LNCAP (cell line): ENCODE results near the gene ABHD11.

Source experiments
- TF ChIP-seq, protein P1 (sequence below): fragments of 450-650 bp; IDR thresholded peaks from 2 replicates; pipeline ENCODE4 v1.5.1; 2017; ENCODE audit warnings: mild to moderate bottlenecking

The ABHD11 gene

DNA sequence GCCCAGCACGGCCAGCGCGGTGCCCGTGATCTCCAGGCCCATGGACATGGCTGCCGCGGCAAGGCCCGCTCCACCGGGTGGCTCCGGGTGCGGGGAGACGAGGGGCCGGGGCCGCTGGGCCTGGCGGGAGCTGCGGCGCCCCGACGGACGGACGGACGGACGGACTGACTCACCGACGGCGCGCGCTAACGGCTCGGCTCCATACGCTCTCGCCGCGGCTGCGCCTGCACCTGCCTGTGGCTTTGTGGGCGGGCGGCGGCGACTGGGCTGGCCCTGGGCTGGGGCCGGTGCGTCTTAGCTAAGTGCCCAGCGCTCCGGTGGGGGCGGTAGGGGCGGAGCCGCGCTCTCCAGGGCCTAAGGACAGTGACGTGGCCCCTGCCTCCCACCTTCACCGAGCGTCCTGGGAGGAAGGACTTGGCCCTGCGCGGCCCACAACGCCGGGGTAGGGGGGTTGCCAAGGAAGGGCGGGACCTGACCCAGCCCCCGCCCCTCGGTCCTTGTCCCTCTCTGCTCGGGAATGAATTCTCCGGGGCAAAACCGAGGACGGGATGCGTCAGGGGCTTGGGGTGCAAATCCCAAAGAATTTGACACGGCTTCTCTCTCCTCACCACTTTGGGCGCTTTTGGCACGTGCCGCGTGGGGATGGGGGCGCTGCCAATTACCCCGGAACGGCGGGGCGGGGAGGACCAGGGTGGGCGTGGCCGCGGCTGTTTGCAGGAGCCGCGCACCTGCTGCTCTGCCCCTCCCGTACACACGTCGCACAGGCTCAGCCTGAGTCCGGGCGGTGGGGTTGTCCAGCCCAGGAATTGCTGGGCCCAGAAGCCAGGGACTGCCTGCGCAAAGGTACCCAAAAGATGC is 31.6 kb upstream of the ABHD11 start, which contains the start of gene CLDN3:
TSS of gene CLDN3 (minus strand) at position 269 of the 858 bp plus-strand sequence. CDS start at position 48, 221 bp downstream.
- TF ChIP-seq, protein P1, sequence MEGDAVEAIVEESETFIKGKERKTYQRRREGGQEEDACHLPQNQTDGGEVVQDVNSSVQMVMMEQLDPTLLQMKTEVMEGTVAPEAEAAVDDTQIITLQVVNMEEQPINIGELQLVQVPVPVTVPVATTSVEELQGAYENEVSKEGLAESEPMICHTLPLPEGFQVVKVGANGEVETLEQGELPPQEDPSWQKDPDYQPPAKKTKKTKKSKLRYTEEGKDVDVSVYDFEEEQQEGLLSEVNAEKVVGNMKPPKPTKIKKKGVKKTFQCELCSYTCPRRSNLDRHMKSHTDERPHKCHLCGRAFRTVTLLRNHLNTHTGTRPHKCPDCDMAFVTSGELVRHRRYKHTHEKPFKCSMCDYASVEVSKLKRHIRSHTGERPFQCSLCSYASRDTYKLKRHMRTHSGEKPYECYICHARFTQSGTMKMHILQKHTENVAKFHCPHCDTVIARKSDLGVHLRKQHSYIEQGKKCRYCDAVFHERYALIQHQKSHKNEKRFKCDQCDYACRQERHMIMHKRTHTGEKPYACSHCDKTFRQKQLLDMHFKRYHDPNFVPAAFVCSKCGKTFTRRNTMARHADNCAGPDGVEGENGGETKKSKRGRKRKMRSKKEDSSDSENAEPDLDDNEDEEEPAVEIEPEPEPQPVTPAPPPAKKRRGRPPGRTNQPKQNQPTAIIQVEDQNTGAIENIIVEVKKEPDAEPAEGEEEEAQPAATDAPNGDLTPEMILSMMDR = no peak

DNA sequence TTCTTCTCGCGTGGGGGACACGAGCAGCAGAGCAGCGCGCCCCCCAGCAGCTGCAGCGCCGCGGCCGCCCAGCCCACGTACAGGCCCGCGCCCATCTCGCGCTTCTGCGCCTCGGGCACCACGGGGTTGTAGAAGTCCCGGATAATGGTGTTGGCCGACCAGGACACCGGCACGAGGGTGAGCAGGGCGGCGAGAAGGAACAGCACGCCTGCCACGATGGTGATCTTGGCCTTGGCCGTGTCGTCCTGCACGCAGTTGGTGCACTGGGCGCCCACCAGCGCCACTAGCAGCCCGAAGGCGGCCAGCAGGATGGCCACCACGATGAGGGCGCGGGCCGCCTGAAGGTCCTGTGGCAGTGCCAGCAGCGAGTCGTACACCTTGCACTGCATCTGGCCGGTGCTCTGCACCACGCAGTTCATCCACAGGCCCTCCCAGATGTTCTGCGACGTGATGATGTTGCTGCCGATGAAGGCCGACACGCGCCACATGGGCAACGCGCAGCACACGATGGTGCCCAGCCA is 30.9 kb upstream of the ABHD11 start:
- TF ChIP-seq, protein P1 = no peak

DNA sequence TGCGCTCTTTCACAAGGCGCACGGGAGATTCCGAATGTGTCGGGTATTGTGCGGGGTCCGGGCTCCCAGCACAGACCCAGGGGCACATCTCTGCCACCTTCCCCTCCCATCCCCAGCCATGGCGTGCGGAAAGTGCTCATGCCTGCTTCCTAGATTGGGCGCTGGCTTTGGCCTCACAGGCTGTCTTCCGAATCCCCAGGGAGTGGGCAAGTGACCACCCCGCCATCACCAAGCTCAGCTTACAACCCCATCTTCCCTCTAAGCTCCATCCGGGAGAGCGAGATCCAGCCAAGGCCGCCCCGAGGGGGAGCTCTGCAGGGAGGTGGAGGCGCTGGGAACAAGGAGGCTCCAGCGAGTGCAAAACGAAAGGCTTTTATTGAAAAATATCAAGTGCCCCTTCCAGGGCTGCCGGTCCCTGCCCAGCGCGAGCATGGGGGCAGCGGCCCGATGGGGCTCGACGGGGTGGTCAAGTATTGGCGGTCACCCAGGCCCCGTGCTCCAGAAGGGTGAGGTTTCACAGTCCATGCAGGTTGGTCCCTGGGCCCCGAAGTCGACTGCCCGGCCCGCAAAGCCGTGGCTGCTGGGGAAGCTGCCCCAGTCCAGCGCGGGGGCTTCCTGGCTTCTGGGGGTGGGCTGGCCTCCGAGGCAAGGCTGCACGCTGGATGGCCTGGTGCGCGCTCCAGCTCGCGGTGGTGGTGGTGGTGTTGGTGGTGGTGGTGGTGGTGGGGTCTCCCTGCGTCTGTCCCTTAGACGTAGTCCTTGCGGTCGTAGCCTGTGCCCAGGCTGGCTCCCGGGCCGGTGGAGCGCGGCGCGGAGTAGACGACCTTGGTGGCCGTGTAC is 30.3 kb upstream of the ABHD11 start:
- TF ChIP-seq, protein P1 = no peak

DNA sequence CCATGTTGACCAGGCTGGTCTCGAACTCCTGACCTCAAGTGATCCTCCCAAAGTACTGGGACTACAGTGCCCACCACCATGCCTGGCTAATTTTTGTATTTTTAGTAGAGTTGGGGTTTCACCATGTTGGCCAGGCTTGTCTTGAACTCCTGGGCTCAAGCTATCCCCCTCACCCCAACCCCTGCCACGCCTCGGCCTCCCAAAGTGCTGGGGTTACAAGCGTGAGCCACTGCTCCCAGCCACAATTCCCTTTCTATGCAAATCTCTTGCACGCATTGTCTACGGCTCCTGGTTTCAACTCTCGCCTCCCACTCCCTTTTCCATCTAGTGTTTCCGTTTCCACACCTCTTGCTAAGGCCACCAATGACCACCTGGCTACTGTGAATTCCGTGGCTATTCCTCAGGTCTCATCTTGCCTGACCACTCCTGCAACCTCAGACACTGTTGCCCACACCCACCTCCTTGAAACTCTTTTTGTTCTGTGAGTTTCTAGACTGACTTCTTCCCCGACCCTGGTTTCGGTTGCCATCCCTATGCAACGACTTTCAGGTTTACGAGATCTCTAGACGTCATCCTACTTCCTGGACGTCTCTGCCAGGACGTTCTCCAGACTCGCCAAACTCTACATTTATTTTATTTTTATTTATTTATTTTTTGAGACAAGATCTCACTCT is 28.1 kb upstream of the ABHD11 start:
- TF ChIP-seq, protein P1 = no peak

DNA sequence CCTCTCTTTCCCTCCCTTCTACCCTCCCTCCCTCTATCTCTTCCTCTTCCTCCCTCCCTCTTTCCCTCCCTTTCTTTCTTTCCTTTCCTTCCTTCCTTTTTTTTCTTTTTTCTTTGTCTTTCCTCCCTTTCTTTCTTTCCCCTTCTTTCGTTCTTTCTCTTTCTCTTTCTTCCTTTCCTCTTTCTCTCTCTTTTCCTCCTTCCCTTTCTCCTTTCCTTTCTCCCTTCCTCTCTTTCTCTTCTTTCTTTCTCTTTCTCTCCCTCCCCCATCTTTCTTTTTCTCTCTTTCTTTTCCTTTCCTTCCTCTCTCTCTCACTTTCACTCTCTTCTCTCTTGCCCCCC is 24.0 kb upstream of the ABHD11 start:
- TF ChIP-seq, protein P1 = no peak

DNA sequence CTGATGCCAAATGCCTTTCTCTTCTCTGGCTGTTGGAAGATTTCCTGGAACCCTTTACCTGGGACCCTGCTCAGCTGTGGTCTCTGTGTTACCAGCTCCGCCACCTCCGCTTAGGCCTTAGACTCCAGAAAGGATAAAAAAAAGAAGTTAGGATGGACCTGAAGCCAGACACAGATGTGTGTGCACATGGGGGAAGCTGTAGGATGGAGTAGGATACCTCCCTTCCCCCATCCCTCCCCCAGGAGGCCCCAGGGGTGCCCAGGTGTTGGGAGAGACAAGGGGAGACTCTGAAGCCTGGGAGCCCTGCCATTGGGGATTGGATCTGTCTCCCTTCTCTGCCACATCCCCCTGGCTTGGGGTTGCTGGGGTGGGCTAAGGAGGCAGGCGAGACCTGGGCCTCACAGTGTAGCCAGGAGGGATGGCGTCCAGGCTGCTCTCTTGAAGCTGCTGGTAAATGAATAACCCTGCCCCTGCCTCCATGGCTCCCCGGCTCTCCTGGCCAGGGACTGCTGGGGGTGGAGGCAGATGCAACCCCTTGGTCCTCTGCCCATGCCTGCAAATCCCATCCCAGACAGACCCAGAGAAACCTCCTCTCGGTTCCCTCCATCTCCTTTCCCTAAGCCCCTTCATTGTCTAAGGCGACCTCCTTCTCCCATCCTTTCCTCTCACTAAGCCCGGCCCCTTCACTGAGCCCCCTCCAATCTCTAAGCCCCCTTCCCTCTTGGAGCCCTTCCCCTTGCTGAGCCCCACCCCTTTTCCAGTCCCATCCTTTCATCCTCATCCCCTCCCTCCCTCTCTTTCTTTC is 23.5 kb upstream of the ABHD11 start:
- TF ChIP-seq, protein P1 = no peak
